ENCODE results near the gene MRPL4. TPM values are rescaled to one million over a fixed set of nuclear protein-coding genes. Genes with fewer than 3 reads are reported as not detected.

MRPL4 gene
- total RNA-seq, 1 experiment from 2014 or later = 146 TPM

GRCh38 chr19:10246511-10246910, 5.5 kb upstream of the MRPL4 start:
- no TSS peak for BruUV-seq (replicated peaks)
- Histone ChIP-seq H3K4me3 (replicated peaks in 1 of 2; ENCODE audit: low read depth in 1 of 2, low read length in 2 of 2) (no peak overlapping the region), H3K79me2 (ENCODE audit: insufficient read depth, low read length) (no peaks in the 10 kb centered on the region), H3K36me3 (ENCODE audit: control insufficient read depth in 1 of 2, insufficient read depth in 2 of 2, low read length in 2 of 2) (no peaks in the 10 kb centered on the region), H3K4me2 (ENCODE audit: low read length) (no peak overlapping the region), H3K27ac (ENCODE audit: low read depth, low read length) (no peak overlapping the region), H3K9me3 (ENCODE audit: control insufficient read depth in 1 of 2, insufficient read depth in 1 of 2, low read depth in 1 of 2, low read length in 2 of 2) (no peaks in the 10 kb centered on the region), H3K9me2 (ENCODE audit: insufficient read depth) (no peaks in the 10 kb centered on the region), H3K27me3 (ENCODE audit: insufficient read depth, low read length) (no peaks in the 10 kb centered on the region), H3K4me1 (ENCODE audit: control insufficient read depth in 1 of 2, insufficient read depth in 2 of 2, low read length in 2 of 2) (peaks cover 30 to 61% of the 10 kb centered on the region in 2 experiments), H4K20me1 (ENCODE audit: insufficient read depth) (no peaks in the 10 kb centered on the region), H2AFZ (ENCODE audit: low read depth, low read length, poor library complexity, severe bottlenecking) (no peak overlapping the region), H3K9ac (ENCODE audit: low read length) (no peak overlapping the region)
- intact Hi-C loops (cut with micrococcal nuclease) = no loop called here
- RAD21 ChIA-PET (ENCODE audit: low non-redundant PET in 1 of 2, low total read pairs in 2 of 2, uncharacterized antibody in 2 of 2, unreplicated experiment in 2 of 2) = no interaction called here
- no peak for TF ChIP-seq CEBPB (IDR thresholded peaks at IDR 0.05; ENCODE audit: low read depth)
- no peak for TF ChIP-seq YY1 (IDR thresholded peaks at IDR 0.05; ENCODE audit: extremely low read depth, insufficient replicate concordance, low read depth, low read length)
- TF ChIP-seq ZNF274 (IDR thresholded peaks at IDR 0.05; ENCODE audit: low read depth, low read length) = no peak
- TF ChIP-seq TCF7L2 (IDR thresholded peaks at IDR 0.05; ENCODE audit: borderline replicate concordance, extremely low read depth, insufficient read depth, insufficient read length) = no peak
- no peak for TF ChIP-seq FOSL1 (IDR thresholded peaks at IDR 0.05; ENCODE audit: low read depth)
- TF ChIP-seq, protein P1, sequence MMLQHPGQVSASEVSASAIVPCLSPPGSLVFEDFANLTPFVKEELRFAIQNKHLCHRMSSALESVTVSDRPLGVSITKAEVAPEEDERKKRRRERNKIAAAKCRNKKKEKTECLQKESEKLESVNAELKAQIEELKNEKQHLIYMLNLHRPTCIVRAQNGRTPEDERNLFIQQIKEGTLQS (IDR thresholded peaks at IDR 0.05) = no peak
- TF ChIP-seq SIN3A (IDR thresholded peaks at IDR 0.05; ENCODE audit: low read depth) = no peak
- no peak for TF ChIP-seq ZBTB33 (IDR thresholded peaks at IDR 0.05; ENCODE audit: extremely low read depth, insufficient replicate concordance, low read length)
- TF ChIP-seq EGR1 (IDR thresholded peaks at IDR 0.05; ENCODE audit: low read depth) = no peak
- no peak for TF ChIP-seq ZFX (IDR thresholded peaks at IDR 0.05)
- TF ChIP-seq ELF1 (IDR thresholded peaks at IDR 0.05; ENCODE audit: borderline replicate concordance, low read depth) = no peak
- TF ChIP-seq REST (IDR thresholded peaks at IDR 0.05; ENCODE audit: low read depth) = no peak
- TF ChIP-seq SRF (IDR thresholded peaks at IDR 0.05; ENCODE audit: low read depth) = no peak
- TF ChIP-seq POLR2A (IDR thresholded peaks at IDR 0.05; ENCODE audit: borderline replicate concordance, extremely low read depth, insufficient read depth, insufficient read length) = no peak
- TF ChIP-seq JUND (IDR thresholded peaks at IDR 0.05) = no peak
- DNase-seq (ENCODE audit: low read depth, low spot score) = no peak
- no peak for ATAC-seq
- POLR2A ChIA-PET = no interaction called here
- CTCF ChIA-PET = interaction anchor here (0.6 kb wide), 1 partner anchor 168 kb away, joined by 4 read pairs; no protein-coding TSS in a partner anchor
